ENCODE measurements around the gene SUGP1.

Gene SUGP1

GRCh38 chr19:19338082-19338481, 17.8 kb upstream of the SUGP1 start:
- no peak for DNase-seq

- DNase-seq = no peak
These were observed 16.8 kb upstream of the SUGP1 start for GRCh38 chr19:19337120-19337519.

GRCh38 chr19:19336597-19336996, 16.3 kb upstream of the SUGP1 start:
- no peak for DNase-seq

GRCh38 chr19:19335408-19336158, 15.3 kb upstream of the SUGP1 start:
- DNase-seq = no peak

- DNase-seq = no peak
These were observed 14.7 kb upstream of the SUGP1 start for GRCh38 chr19:19334989-19335344.

GRCh38 chr19:19334063-19334988, 14.0 kb upstream of the SUGP1 start:
- DNase-seq = no peak

GRCh38 chr19:19329126-19329525, 8.8 kb upstream of the SUGP1 start:
- no peak for DNase-seq

- DNase-seq = no peak
These were observed 7.4 kb upstream of the SUGP1 start for GRCh38 chr19:19327672-19328071.

- no peak for DNase-seq
These were observed 3.9 kb upstream of the SUGP1 start for GRCh38 chr19:19324059-19324770.

- DNase-seq = no peak
These were observed 850 bp upstream of the SUGP1 start for GRCh38 chr19:19321141-19321577.

- no peak for DNase-seq
These were observed 463 bp downstream of the SUGP1 start for GRCh38 chr19:19319732-19320360.

- no peak for DNase-seq
These were observed 4.2 kb downstream of the SUGP1 start for GRCh38 chr19:19316082-19316481.

GRCh38 chr19:19315444-19315843, 4.9 kb downstream of the SUGP1 start:
- DNase-seq = no peak

GRCh38 chr19:19308373-19308772, 11.9 kb downstream of the SUGP1 start:
- no peak for DNase-seq

GRCh38 chr19:19306191-19306590, 14.1 kb downstream of the SUGP1 start:
- DNase-seq = no peak

- no peak for DNase-seq
These were observed 14.6 kb downstream of the SUGP1 start for GRCh38 chr19:19305696-19306095.

- DNase-seq = no peak
These were observed 15.2 kb downstream of the SUGP1 start for GRCh38 chr19:19305066-19305465.

GRCh38 chr19:19304186-19304965, 15.9 kb downstream of the SUGP1 start:
- no peak for DNase-seq

GRCh38 chr19:19303411-19303810, 16.9 kb downstream of the SUGP1 start:
- no peak for DNase-seq

- DNase-seq = no peak
These were observed 19.7 kb downstream of the SUGP1 start for GRCh38 chr19:19300613-19301012.

- no peak for DNase-seq
These were observed 22.6 kb downstream of the SUGP1 start for GRCh38 chr19:19297759-19298158.

Data from NCI-H748 treated with DMSO at 0.1 percent for 48 hours (cell line).